CD4-positive, alpha-beta T cell (primary cell): ENCODE data around the gene TSPAN31. TPM values are rescaled to one million over a fixed set of nuclear protein-coding genes. Genes with fewer than 3 reads are reported as not detected.

Experiments used
- ATAC-seq: fragments of 200-7000 bp; cut with Tn5 transposase; one replicate; pipeline ENCODE4 v1.10.0; 2022; ENCODE audit warnings: mild to moderate bottlenecking; ENCODE audit not compliant: poor library complexity
- CTCF ChIA-PET: fragments of 350-600 bp; sonication (Branson Sonifier 250); formaldehyde crosslinking; loops from one replicate; lab custom pipeline; 2021; ENCODE audit warnings: antibody characterized with exemption, inconsistent platforms; lab: Charles Lee
- POLR2A ChIA-PET: fragments of 350-600 bp; sonication (Branson Sonifier 250); formaldehyde crosslinking; loops from one replicate; lab custom pipeline; 2021; ENCODE audit warnings: antibody characterized with exemption, inconsistent platforms; lab: Charles Lee
- DNase-seq, 14 experiments: peaks; one replicate each; pipeline ENCODE4 v3.0.0-alpha.2; 2013 to 2020; ENCODE audit warnings: mixed read lengths in 2 of 14
- H3K27ac ChIP-seq, 2 donors: one replicate each; pipeline versions ENCODE4 v1.5.1 to v1.7.0; 2013; ENCODE audit warnings: low read length in 2 of 2, low read depth in 1 of 2, mild to moderate bottlenecking in 1 of 2
- H3K27me3 ChIP-seq, 2 experiments: 1 replicate in 1 of 2; 2 replicates in 1 of 2; pipeline versions ENCODE4 v1.6.1 to v1.7.0; 2013; ENCODE audit warnings: low read length in 2 of 2, control low read depth in 1 of 2, mild to moderate bottlenecking in 1 of 2, moderate library complexity in 1 of 2; ENCODE audit not compliant: insufficient read depth in 2 of 2, control insufficient read depth in 1 of 2
- H3K36me3 ChIP-seq: one replicate; pipeline ENCODE4 v1.6.1; 2013; ENCODE audit warnings: low read length, control low read depth; ENCODE audit not compliant: insufficient read depth
- H3K4me1 ChIP-seq: one replicate; pipeline ENCODE4 v1.6.1; 2013; ENCODE audit warnings: low read length, control low read depth; ENCODE audit not compliant: insufficient read depth
- H3K4me3 ChIP-seq: one replicate; pipeline ENCODE4 v1.5.1; 2013; ENCODE audit warnings: mild to moderate bottlenecking, low read length, moderate library complexity
- H3K9me3 ChIP-seq, 2 experiments: 1 replicate in 1 of 2; 2 replicates in 1 of 2; pipeline versions ENCODE4 v1.6.1 to v1.7.0; 2013; ENCODE audit warnings: low read length in 2 of 2, mild to moderate bottlenecking in 2 of 2, control low read depth in 1 of 2, moderate library complexity in 1 of 2; ENCODE audit not compliant: control insufficient read depth in 1 of 2, insufficient read depth in 1 of 2
- H3K27ac Mint-ChIP-seq: one replicate; pipeline ENCODE4 v1.8.0; 2020; ENCODE audit warnings: mixed read lengths
- H3K27me3 Mint-ChIP-seq: one replicate; pipeline ENCODE4 v1.8.0; 2021; ENCODE audit warnings: mixed read lengths
- H3K36me3 Mint-ChIP-seq: one replicate; pipeline ENCODE4 v1.8.0; 2021; ENCODE audit warnings: low read depth, mixed read lengths
- H3K4me1 Mint-ChIP-seq: one replicate; pipeline ENCODE4 v1.8.0; 2021; ENCODE audit warnings: low read depth, mixed read lengths
- H3K4me3 Mint-ChIP-seq: one replicate; pipeline ENCODE4 v1.8.0; 2020; ENCODE audit warnings: mild to moderate bottlenecking, mixed read lengths
- H3K9me3 Mint-ChIP-seq: one replicate; pipeline ENCODE4 v1.8.0; 2020; ENCODE audit warnings: mixed read lengths
- CTCF ChIP-seq: fragments of 200-600 bp; IDR thresholded peaks from one replicate; pipeline ENCODE4 v1.8.0; 2022; ENCODE audit warnings: antibody characterized with exemption, mild to moderate bottlenecking
- intact Hi-C, 2 experiments: fragments of 100-400 bp; cut with DNase I in 1 of 2; cut with micrococcal nuclease in 1 of 2; formaldehyde crosslinking; loops; one replicate each; pipeline versions ENCODE4 v1.15.1 to v1.9.0; 2023 to 2025; cut with DNase I, micrococcal nuclease
- total RNA-seq, 174 experiments: library from RNA in 2 of 174; stranded (reverse) in 2 of 174; gene quantifications; one replicate each; pipeline ENCODE4 v1.2.3 and lab custom pipeline; 2021 to 2026

Gene TSPAN31
- total RNA-seq, 2 experiments from 2014 or later, result 10.3 to 10.7 TPM

GRCh38 chr12:57749061-57749460, 4.2 kb downstream of the TSPAN31 start:
- Histone ChIP-seq H3K27ac (no peak overlapping the region), H3K4me3 (no peak overlapping the region), H3K4me1 (peaks cover 56% of the 10 kb centered on the region), H3K27me3 (no peaks in the 10 kb centered on the region), H3K9me3 (no peaks in the 10 kb centered on the region), H3K36me3 (peaks cover 38% of the 10 kb centered on the region)
- Mint-ChIP-seq H3K27ac (no peak overlapping the region), H3K4me3 (no peak overlapping the region), H3K36me3 (peaks cover 57% of the 10 kb centered on the region), H3K9me3 (no peaks in the 10 kb centered on the region), H3K27me3 (no peaks in the 10 kb centered on the region), H3K4me1 (peaks cover 70% of the 10 kb centered on the region)
- POLR2A ChIA-PET, result no interaction called here
- ATAC-seq (no peak), DNase-seq (no peak)
- no peak for TF ChIP-seq CTCF
- intact Hi-C loops, result no loop called here
- CTCF ChIA-PET, result interaction anchor here (2.1 kb wide), 1 partner anchor 8 kb away, joined by 6 read pairs; no protein-coding TSS in a partner anchor

- Mint-ChIP-seq H3K36me3 (peaks cover 51% of the 10 kb centered on the region), H3K27me3 (no peaks in the 10 kb centered on the region), H3K4me1 (peaks cover 62% of the 10 kb centered on the region), H3K4me3 (peak overlapping the region; percentile 89), H3K27ac (peak overlapping the region; percentile 87), H3K9me3 (no peaks in the 10 kb centered on the region)
- DNase-seq (peak in 1 of 14 experiments; percentile 33), ATAC-seq (no peak)
- intact Hi-C loops, result loop anchor here (5.0 kb wide), 3 partner anchors 97 to 273 kb away; partner anchors contain the start of genes ARHGAP9 (in 1 of the 2), CTDSP2 (in 1 of the 2), DDIT3 (in 1 of the 2) and MBD6 (in 1 of the 2)
- H3K4me1 ChIP-seq, result peaks cover 49% of the 10 kb centered on the region
- H3K36me3 ChIP-seq, result peaks cover 38% of the 10 kb centered on the region
- ChIA-PET CTCF (no interaction called here), POLR2A (interaction anchor here (0.6 to 1.2 kb wide), 4 partner anchors 10 to 1786 kb away, joined by 3 to 4 read pairs (median 3); partner anchors contain the start of genes EEF1AKMT3 and METTL1)
- no peaks in the 10 kb centered on the region for H3K9me3 ChIP-seq
- peak overlapping the region; percentile 66 for H3K4me3 ChIP-seq
- no peaks in the 10 kb centered on the region for H3K27me3 ChIP-seq
- TF ChIP-seq CTCF, result no peak
- H3K27ac ChIP-seq, result peak overlapping the region in 1 of 2 donors; percentile 78
Measured at GRCh38 chr12:57750561-57751431, 6.0 kb downstream of the TSPAN31 start.

- Mint-ChIP-seq H3K27me3 (no peaks in the 10 kb centered on the region), H3K27ac (peak overlapping the region; percentile 87), H3K4me1 (peaks cover 62% of the 10 kb centered on the region), H3K36me3 (peaks cover 55% of the 10 kb centered on the region), H3K9me3 (no peaks in the 10 kb centered on the region), H3K4me3 (peak overlapping the region; percentile 89)
- Histone ChIP-seq H3K27ac (peak overlapping the region; percentile 74 to 78), H3K4me3 (peak overlapping the region; percentile 66), H3K27me3 (no peaks in the 10 kb centered on the region), H3K4me1 (peaks cover 50% of the 10 kb centered on the region), H3K9me3 (no peaks in the 10 kb centered on the region), H3K36me3 (peaks cover 34% of the 10 kb centered on the region)
- peak in 1 of 14 experiments; percentile 39 for DNase-seq
- intact Hi-C loops, result loop anchor here (5.0 kb wide), 3 partner anchors 96 to 274 kb away; partner anchors contain the start of genes ARHGAP9 (in 1 of the 2), CTDSP2 (in 1 of the 2), DDIT3 (in 1 of the 2) and MBD6 (in 1 of the 2)
- POLR2A ChIA-PET, result interaction anchor here (0.6 to 1.2 kb wide), 7 partner anchors 10 to 1787 kb away, joined by 3 to 9 read pairs (median 3); partner anchors contain the start of genes CYP27B1 and DDIT3
- no peak for TF ChIP-seq CTCF
- CTCF ChIA-PET, result interaction anchor here (0.8 kb wide), 1 partner anchor 168 kb away, joined by 3 read pairs; no protein-coding TSS in a partner anchor
- ATAC-seq, result no peak
Measured at GRCh38 chr12:57751432-57751787, 6.6 kb downstream of the TSPAN31 start.
